Neural cell (in vitro differentiated cells): ENCODE measurements around the gene AMIGO1. TPM values are rescaled to one million over a fixed set of nuclear protein-coding genes. Genes with fewer than 3 reads are reported as not detected.

Source experiments
- H2AFZ ChIP-seq: fragments of 200-600, 300-800 bp; sonication (generic), shearing (Covaris generic); 2 replicates; pipeline ENCODE4 v1.6.0; 2014; ENCODE audit warnings: low read depth, mild to moderate bottlenecking, antibody characterized with exemption, low read length, moderate library complexity
- H3F3A ChIP-seq: fragments of 200-600 bp; shearing (Covaris generic); 2 replicates; pipeline ENCODE4 v1.6.1; 2016; ENCODE audit warnings: mild to moderate bottlenecking, moderate library complexity, mixed read lengths, antibody characterized with exemption, low read length; ENCODE audit not compliant: insufficient read depth, poor library complexity, severe bottlenecking
- H3K27ac ChIP-seq: fragments of 200-600, 300-800 bp; sonication (generic), shearing (Covaris generic); 2 replicates; pipeline ENCODE4 v1.5.1; 2014; ENCODE audit warnings: mild to moderate bottlenecking, low read length, moderate library complexity
- H3K27me3 ChIP-seq: fragments of 300-800, 200-600 bp; sonication (generic), shearing (Covaris generic); 2 replicates; pipeline ENCODE4 v1.6.0; 2014; ENCODE audit warnings: mild to moderate bottlenecking, low read depth, low read length, moderate library complexity; ENCODE audit not compliant: insufficient read depth
- H3K36me3 ChIP-seq: fragments of 300-800, 200-600 bp; sonication (generic), shearing (Covaris generic); 2 replicates; pipeline ENCODE4 v1.5.1; 2014; ENCODE audit warnings: mild to moderate bottlenecking, antibody characterized with exemption, low read length, moderate library complexity; ENCODE audit not compliant: insufficient read depth
- H3K4me2 ChIP-seq: fragments of 300-800, 200-600 bp; sonication (generic), shearing (Covaris generic); 2 replicates; pipeline ENCODE4 v1.6.0; 2014; ENCODE audit warnings: mild to moderate bottlenecking, low read length
- H3K4me3 ChIP-seq: fragments of 300-800, 200-600 bp; sonication (generic), shearing (Covaris generic); 2 replicates; pipeline ENCODE4 v1.5.1; 2014; ENCODE audit warnings: mild to moderate bottlenecking, low read length, moderate library complexity
- H3K79me2 ChIP-seq: fragments of 200-600 bp; shearing (Covaris generic); replicated peaks from 2 replicates; pipeline ENCODE4 v1.6.0; 2014; ENCODE audit warnings: mild to moderate bottlenecking, low read length, moderate library complexity; ENCODE audit not compliant: insufficient read depth
- H3K9ac ChIP-seq: fragments of 300-800, 200-600 bp; sonication (generic), shearing (Covaris generic); 2 replicates; pipeline ENCODE4 v1.6.1; 2016; ENCODE audit warnings: mild to moderate bottlenecking, low read length, mixed read lengths
- H3K9me2 ChIP-seq: fragments of 200-600 bp; shearing (Covaris generic); 2 replicates; pipeline ENCODE4 v1.6.1; 2016; ENCODE audit warnings: mild to moderate bottlenecking, low read length, mixed read lengths; ENCODE audit not compliant: insufficient read depth
- H3K9me3 ChIP-seq: fragments of 200-600, 300-800 bp; sonication (generic), shearing (Covaris generic); 2 replicates; pipeline ENCODE4 v1.6.1; 2016; ENCODE audit warnings: mild to moderate bottlenecking, mixed run types, low read length, moderate library complexity, mixed read lengths
- H4K20me1 ChIP-seq: fragments of 200-600 bp; shearing (Covaris generic); 2 replicates; pipeline ENCODE4 v1.6.1; 2016; ENCODE audit warnings: mild to moderate bottlenecking, mixed run types; ENCODE audit not compliant: insufficient read depth
- CTCF ChIP-seq: fragments of 450-650 bp; IDR thresholded peaks from 2 replicates; pipeline ENCODE4 v1.5.1; 2014; ENCODE audit warnings: antibody characterized with exemption, mild to moderate bottlenecking, moderate library complexity; ENCODE audit not compliant: poor library complexity, severe bottlenecking
- EP300 ChIP-seq: fragments of 450-650 bp; conservative IDR thresholded peaks from 2 replicates; pipeline ENCODE4 v1.6.1; 2014; ENCODE audit warnings: antibody characterized with exemption, mild to moderate bottlenecking, moderate library complexity; ENCODE audit not compliant: poor library complexity, severe bottlenecking
- EZH2 ChIP-seq: fragments of 200-600, 300-800 bp; shearing (Covaris generic), sonication (generic); IDR thresholded peaks from 2 replicates; pipeline ENCODE4 v1.6.1; 2014; ENCODE audit warnings: antibody characterized with exemption, low read length, borderline replicate concordance, mild to moderate bottlenecking; ENCODE audit not compliant: insufficient read depth, poor library complexity, severe bottlenecking
- MXI1 ChIP-seq: fragments of 450-650 bp; conservative IDR thresholded peaks from 2 replicates; pipeline ENCODE4 v1.6.1; 2014; ENCODE audit warnings: antibody characterized with exemption, mild to moderate bottlenecking; ENCODE audit not compliant: poor library complexity, severe bottlenecking
- POLR2AphosphoS5 ChIP-seq: IDR thresholded peaks from 2 replicates; pipeline ENCODE4 v1.6.1; 2012
- RAD21 ChIP-seq: fragments of 450-650 bp; conservative IDR thresholded peaks from 2 replicates; pipeline ENCODE4 v1.6.1; 2014; ENCODE audit warnings: antibody characterized with exemption, mild to moderate bottlenecking, moderate library complexity
- REST ChIP-seq: IDR thresholded peaks from 2 replicates; pipeline ENCODE4 v1.6.1; 2012; ENCODE audit warnings: borderline replicate concordance
- SMC3 ChIP-seq: fragments of 450-650 bp; conservative IDR thresholded peaks from 2 replicates; pipeline ENCODE4 v1.6.1; 2014; ENCODE audit warnings: antibody characterized with exemption, mild to moderate bottlenecking, moderate library complexity; ENCODE audit not compliant: poor library complexity
- TAF1 ChIP-seq: IDR thresholded peaks from 2 replicates; pipeline ENCODE4 v1.6.1; 2012; ENCODE audit warnings: low read depth
- polyA plus RNA-seq: library from polyadenylated mRNA; depleted of rRNA; stranded (reverse); fragments of >200 nt; gene quantifications from 2 replicates; pipeline ENCODE4 v1.2.3, GENCODE V29; 2014

Gene AMIGO1
- polyA plus RNA-seq, 1 donor from 2014 or later = 12.6 TPM

- Histone ChIP-seq H3K36me3 (no peaks in the 10 kb centered on the region), H3F3A (no peaks in the 10 kb centered on the region), H3K27ac (no peak overlapping the region), H3K9ac (no peak overlapping the region), H4K20me1 (no peaks in the 10 kb centered on the region), H3K27me3 (no peaks in the 10 kb centered on the region), H3K79me2 (peaks cover 8% of the 10 kb centered on the region), H3K9me2 (no peaks in the 10 kb centered on the region), H3K4me2 (no peak overlapping the region), H3K4me3 (no peak overlapping the region), H3K9me3 (no peaks in the 10 kb centered on the region), H2AFZ (no peak overlapping the region)
- TF ChIP-seq RAD21 = no peak
- no peak for TF ChIP-seq MXI1
- no peak for TF ChIP-seq EZH2
- TF ChIP-seq CTCF = no peak
- TF ChIP-seq POLR2AphosphoS5 = no peak
- no peak for TF ChIP-seq REST
- TF ChIP-seq TAF1 = no peak
- TF ChIP-seq SMC3 = no peak
- TF ChIP-seq EP300 = no peak
Measured at GRCh38 chr1:109482242-109482641, 27.3 kb downstream of the AMIGO1 start.

GRCh38 chr1:109481646-109482045, 27.9 kb downstream of the AMIGO1 start:
- Histone ChIP-seq H4K20me1 (no peaks in the 10 kb centered on the region), H3K9me2 (no peaks in the 10 kb centered on the region), H3K27me3 (no peaks in the 10 kb centered on the region), H3K27ac (no peak overlapping the region), H3K9ac (no peak overlapping the region), H3K79me2 (peaks cover 8% of the 10 kb centered on the region), H3K9me3 (no peaks in the 10 kb centered on the region), H3F3A (no peaks in the 10 kb centered on the region), H3K4me2 (no peak overlapping the region), H3K36me3 (no peaks in the 10 kb centered on the region), H2AFZ (no peak overlapping the region), H3K4me3 (no peak overlapping the region)
- TF ChIP-seq EZH2 = no peak
- no peak for TF ChIP-seq REST
- TF ChIP-seq EP300 = no peak
- no peak for TF ChIP-seq MXI1
- TF ChIP-seq POLR2AphosphoS5 = no peak
- TF ChIP-seq SMC3 = no peak
- TF ChIP-seq RAD21 = no peak
- TF ChIP-seq TAF1 = no peak
- no peak for TF ChIP-seq CTCF
